OCI-LY7 (cell line): ENCODE data around the gene KAZN.

Experiments used
- CTCF ChIP-seq: fragments of 200-600 bp; sonication (generic); conservative IDR thresholded peaks from 2 replicates; pipeline ENCODE4 v1.5.1; 2014; ENCODE audit warnings: mild to moderate bottlenecking, antibody characterized with exemption, low read length, moderate library complexity, mixed read lengths
- EZH2phosphoT487 ChIP-seq: fragments of 200-600 bp; sonication (generic); IDR thresholded peaks from 2 replicates; pipeline ENCODE4 v1.6.1; 2018; ENCODE audit warnings: low read depth, borderline replicate concordance, mild to moderate bottlenecking, mixed run types, antibody characterized with exemption, low read length, moderate library complexity, mixed read lengths

GRCh38 chr1:14956579-14957195, 358.2 kb downstream of the KAZN start:
- TF ChIP-seq CTCF (no peak), EZH2phosphoT487 (no peak)
